CD4-positive, alpha-beta T cell treated with Interferon gamma for 1 hour (primary cell): ENCODE results near the gene PKN3.
"Not testable (repeated sequence)": the region's sequence is repeated elsewhere in the genome, so short reads cannot be mapped to it uniquely, and the experiment has no call there.

ENCODE experiments used
- DNase-seq: peaks from one replicate; pipeline ENCODE4 v3.0.0-alpha.2; 2020

The PKN3 gene

DNA sequence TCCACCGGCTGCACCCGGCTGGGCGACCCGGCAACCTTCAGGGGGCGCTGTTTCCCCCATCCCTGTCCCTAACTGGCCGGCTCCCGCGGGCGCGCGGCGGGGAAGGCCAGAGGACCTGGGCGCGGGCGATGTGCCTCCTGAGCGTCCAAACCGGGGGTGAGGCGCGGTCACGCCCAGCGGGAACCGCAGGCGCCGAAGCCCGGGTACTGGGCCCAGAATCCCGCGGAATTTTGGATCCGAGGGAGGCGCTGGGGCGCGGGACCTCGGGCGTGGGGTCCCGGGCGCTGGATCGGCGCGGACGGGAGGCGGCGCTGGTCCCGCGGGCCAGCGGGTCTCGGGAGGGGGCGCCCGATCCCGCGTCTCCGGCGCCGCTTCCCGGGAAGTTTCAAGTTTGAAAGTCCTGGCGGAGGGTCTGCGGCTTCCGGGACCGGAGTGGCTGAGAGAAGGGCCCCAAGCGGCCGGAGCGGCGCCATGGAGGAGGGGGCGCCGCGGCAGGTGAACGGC lies at the start of gene PKN3:
PKN3 (plus strand) TSS at position 59 of the 504 bp plus-strand sequence; CDS start at position 472, 413 bp downstream.
- DNase-seq, result peak; percentile 78

DNA sequence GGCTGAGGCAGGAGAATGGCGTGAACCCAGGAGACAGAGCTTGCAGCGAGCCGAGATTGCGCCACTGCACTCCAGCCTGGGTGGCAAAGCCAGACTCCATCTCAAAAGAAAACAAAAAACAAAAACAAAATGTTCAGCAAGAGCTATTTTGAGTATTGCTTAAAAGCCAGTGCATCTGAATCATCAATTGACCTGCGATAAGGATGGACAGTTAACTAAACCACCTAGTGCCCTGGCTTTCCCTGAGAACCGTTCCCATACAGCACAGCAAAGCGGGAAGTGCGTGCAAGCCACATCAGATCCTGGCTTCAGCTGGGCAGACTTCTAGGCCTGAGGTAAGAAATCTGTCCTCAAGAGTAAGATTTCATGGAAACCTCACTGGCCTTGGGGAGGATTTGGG lies 48.4 kb upstream of the PKN3 start:
- no peak for DNase-seq

DNA sequence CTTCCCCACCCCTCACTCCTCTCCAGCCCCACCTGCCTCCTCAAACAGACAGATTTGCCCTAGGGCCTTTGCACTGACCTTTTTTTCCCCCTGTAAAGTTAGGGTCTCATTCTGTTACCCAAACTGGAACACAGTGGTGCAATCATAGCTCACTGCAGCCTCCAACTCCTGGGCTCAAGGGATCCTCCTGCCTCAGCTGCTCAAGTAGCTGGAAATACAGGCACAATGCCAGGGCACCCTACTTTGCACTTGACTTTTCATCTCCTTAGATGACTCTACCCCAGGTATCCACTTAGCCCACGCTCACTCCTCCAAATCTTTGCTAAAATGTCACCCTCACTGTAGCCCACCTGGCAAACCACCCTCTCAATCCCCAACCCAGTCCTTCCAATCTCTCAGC lies 47.8 kb upstream of the PKN3 start:
- DNase-seq, result no peak

DNA sequence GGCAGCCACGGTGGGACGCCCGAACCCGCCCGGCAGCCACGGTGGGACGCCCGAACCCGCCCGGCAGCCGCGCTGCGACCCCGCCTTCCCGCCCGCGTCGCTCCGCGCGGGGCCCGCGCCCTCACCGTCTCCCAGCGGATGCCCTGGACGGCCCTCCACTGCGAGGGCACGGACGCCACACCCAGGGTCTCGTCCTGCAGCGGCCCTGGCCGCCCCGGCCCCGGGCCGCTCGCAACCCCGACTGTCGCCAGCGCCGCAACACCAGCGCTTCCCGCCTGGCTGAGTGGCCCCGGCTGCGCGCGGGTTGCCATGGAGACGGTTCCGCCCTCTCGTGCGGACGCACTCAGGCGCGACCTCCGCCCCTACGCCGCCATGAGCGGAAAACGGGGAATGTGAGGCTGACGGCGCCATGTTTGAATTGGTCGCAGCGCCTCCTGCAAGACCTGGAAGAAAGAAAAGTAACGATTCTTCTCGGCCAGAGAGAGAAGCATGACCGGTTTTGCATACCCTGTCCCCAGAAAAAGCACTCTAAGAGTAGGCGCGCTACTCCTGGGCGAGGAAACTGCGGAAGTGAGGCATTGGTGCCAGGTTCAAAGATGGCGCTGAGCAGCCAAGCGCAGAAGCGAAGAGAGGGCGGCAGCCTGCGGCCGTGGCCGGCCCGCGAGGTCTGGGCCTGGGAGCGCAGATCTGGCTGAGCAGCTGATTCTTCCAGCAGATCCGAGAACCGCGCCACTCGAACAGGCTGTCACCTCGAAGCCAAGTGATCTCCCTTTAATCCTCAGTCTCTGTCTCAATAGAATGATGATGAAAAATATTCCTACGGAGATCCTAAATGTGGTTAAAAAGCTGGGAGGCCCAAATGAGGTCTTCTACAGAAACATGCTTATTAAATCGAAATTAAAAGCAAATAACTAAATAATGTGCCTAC lies 45.6 kb upstream of the PKN3 start, which contains the start of gene DYNC2I2:
DYNC2I2 (minus strand) TSS at position 432 of the 928 bp plus-strand sequence; CDS start at position 311, 121 bp downstream.
- DNase-seq, result peak; percentile 93

DNA sequence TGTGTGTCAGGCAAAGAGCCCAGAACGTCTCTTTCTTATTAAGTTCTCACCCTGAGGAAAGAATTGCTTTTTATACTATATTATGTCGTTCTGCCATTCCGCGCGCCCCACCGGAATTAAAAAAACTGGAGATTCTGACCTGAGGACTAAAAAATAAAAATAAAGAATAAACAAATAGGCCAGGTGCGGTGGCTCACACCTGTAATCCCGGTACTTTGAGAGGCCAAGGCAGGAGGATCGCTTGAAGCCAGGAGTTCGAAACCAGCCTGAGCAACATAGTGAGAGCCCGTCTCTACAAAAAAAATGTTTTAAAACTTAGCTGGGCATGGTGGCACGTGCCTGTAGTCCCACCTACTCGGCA lies 45.0 kb upstream of the PKN3 start:
- DNase-seq, result no peak

DNA sequence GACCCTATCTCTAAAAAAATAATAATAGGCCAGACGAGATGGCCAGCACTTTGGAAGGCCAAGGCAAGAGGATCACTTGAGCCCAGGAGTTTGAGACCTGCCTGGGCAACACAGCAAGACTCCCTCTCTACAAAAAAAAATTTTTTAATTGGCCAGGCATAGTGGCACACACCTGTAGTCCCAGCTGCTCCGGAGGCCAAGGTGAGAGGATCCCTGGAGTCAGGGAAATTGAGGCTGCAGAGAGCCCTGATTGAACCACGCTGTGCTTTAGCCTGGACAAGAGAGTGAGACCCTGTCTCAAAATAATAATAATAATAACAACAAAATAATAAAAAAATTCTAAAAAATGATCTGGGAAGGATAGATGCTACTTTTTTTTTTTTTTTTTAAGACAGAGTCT lies 44.5 kb upstream of the PKN3 start:
- no peak for DNase-seq

DNA sequence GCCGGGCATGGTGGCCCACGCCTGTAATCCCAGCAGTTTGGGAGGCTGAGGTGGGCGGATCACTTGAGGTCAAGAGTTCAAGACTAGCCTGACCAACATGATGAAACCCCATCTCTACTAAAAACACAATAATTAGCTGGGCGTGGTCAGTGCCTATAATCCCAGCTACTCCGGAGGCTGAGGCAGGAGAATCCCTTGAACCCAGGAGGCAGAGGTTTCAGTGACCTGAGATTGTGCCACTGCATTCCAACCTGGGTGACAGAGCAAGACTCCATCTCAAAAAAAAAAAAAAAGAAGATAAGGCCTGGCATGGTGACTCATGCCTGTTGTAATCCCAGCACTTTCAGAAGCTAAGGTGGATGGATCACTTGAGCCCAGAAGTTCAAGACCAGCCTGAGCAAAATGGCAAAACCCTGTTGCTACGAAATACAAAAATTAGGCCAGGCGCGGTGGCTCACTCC lies 35.8 kb upstream of the PKN3 start:
- DNase-seq, result not testable (repeated sequence)

DNA sequence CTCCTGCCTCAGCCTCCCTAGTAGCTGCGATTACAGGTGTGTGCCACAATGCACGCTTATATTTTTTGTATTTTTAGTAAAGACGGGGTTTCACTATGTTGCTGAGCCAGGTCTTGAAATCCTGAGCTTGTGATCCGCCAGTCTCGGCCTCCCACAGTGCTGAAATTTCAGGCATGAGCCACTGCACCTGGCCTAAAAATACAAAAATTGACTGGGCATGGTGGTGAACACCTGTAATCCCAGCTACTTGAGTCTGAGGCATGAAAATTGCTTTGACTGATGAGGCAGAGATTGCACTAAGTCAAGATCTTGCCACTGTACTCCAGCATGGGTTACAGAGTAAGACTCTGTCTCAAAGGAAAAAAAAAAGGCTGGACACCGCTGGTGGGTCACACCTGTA lies 32.5 kb upstream of the PKN3 start:
- no peak for DNase-seq

DNA sequence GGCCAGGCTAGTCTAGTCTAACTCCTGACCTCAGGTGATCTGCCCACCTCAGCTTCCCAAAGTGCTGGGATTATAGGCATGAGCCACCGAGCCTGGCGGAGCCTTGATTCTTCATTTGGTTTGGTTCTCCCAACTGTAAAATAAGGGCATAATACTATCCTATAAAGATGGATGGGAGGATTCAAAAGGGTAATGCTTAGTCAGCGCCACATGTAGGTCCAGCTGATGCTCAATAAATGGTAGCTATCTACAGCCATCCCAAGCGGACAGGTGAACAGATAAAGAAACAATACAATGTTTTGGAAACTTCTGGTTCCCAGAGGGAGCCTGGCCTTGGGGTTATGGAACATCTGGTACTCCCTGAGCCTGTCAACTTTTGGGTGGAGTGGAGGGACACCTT lies 26.9 kb upstream of the PKN3 start:
- no peak for DNase-seq

DNA sequence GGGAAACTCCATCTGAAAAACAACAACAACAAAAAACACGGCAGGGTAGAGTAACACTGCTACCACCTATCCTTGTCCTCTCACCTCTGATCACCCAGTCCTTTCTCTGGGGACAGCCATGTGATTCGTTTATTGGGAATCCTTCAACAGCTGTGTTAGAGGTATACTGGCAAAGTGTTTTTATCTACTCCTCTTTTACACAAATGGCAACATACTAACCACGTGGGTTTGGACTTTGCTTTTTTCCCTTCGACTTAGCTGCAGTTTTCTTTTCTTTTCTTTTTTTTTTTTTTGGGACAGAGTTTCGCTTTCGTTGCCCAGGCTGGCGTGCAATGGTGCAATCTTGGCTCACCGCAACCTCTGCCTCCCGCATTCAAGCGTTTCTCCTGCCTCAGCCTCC lies 24.5 kb upstream of the PKN3 start:
- DNase-seq, result no peak

DNA sequence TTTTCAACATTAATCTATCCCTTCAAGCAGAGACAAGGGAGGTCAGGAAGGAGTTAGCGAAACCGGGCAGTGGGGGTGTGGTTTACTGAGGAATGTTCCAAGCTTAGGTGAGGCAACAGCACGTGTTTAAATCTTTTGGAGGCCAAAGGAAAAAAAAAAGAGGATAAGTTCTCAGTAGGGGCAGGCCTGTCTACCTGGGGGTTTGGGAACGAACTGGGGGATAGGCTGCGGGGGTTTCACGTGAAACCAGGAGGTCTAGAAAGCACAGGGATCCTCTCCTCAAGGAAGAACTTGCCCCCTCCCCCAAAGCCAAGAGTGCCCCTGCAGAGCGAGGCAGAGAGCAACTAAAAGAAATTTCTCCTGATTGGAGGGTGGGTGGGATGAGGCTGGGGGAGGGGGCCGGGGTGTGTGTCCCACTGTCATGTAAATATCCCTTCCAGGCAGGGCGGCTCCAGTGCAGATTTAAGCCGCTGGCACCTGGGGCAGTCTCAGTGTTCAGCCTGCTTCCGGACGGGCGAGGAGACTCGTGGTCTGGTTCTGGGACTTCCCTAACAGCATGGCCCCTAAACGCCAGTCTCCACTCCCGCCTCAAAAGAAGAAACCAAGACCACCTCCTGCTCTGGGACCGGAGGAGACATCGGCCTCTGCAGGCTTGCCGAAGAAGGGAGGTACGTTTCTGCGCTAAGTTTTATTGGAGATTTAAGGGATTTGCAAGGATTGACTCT lies 18.8 kb upstream of the PKN3 start:
- peak; percentile 51 for DNase-seq

DNA sequence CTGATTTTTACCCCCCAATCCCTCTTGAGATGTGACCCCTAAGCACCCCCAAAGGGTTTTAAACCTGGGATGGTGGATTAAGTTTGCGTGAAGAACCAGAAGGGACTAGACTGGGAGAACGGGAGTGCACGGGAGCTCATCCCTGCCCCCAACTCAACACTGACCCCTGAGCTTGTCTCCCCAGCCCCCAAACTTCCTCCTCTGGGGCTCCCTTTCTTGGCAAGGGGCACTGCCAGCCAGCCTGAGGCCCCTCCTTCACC lies 18.3 kb upstream of the PKN3 start:
- DNase-seq, result no peak

DNA sequence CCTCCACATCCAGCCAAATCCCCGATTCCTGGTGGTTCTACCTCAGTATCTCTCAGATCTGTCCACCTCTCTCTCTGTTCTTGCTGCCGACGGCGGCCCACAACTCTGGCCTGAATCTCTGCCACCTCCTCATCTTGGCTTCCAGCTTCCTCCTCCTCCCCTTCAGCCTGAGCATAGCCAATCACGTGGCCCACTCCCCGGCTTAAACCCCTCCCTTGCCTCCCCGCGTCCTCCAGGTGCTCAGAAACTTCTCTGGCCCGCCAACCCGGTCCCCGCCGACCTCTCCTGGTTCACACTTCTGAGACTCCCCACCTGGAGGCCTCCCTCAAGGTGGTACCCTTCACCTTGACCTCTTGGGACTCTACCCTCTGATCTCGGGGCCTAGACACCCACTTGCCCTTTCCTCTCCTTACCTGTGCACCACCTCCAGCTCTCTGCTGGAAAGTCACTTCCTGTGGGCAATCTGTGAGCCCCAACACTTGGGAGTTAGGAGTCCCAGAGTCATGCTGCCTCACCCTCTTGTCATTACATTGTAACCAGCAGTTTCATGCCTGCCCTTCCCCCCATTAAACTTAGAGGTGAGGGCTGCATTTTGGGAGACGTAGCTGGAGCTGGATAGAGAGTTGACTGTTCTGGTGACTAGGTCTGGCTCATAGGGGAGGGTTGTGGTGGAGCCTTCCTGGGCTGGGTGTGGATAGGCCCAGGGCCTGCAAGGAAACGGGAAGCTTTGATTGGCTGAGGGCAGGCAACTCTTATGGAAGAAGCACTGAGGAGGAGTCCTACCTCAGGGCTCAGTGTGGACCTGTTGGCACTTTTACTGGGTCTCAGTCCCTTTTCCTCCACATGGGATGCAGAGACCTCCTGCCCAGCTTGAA lies 17.7 kb upstream of the PKN3 start:
- DNase-seq, result peak; percentile 77

DNA sequence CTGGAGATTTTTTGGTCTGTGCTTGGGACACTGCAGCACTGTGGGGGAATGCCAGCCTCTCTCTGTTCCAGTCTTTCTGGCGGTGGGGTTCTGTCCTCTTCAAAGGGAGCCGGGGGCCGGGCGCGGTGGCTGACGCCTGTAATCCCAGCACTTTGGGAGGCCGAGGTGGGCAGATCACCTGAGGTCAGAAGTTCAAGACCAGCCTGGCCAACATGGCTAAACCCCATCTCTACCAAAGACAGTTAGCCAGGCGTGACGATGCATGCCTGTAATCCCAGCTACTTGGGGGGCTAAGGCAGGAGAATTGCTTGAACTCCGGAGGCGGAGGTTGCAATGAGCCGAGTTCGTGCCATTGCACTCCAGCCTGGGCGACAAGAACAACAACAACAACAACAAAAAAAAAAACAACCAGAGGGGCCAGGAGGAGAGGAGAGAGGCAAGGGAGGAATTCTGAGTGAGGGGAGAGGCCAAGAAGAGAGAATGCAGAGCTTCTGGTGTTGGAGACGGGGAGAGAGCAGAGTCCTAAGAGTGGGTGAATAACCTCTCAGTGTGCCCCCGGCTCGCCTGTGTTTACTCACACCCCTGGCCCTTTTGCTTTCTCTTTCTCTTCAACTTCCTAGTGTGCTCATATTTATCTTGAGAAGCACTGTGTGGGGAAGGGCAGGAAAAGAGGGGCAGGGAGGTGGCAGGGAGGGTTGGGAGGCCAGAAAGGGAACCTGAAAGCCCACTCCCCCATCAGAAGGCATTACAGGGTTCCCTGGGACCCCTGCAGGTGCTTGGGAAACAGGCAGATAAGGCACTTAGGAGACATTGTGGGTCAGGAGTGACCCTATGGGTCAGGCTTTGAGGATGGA lies 16.4 kb upstream of the PKN3 start:
- peak; percentile 38 for DNase-seq

DNA sequence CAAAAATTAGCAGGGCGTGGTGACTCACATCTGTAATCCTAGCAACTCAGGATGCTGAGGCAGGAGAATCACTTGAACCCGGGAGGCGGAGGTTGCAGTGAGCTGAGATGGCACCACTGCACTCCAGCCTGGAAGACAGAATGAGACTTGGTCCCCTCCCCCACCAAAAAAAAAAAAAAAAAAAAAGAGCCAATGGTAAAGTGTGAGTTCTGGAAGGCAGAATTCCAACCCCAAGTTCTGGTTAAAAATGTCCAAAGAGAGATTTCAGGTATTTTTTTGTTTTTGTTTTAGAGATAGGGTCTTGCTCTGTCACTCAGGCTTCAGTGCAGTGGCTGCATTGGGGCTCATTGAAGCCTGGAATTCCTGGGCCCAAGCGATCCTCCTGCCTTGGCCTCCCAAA lies 14.8 kb upstream of the PKN3 start:
- no peak for DNase-seq

DNA sequence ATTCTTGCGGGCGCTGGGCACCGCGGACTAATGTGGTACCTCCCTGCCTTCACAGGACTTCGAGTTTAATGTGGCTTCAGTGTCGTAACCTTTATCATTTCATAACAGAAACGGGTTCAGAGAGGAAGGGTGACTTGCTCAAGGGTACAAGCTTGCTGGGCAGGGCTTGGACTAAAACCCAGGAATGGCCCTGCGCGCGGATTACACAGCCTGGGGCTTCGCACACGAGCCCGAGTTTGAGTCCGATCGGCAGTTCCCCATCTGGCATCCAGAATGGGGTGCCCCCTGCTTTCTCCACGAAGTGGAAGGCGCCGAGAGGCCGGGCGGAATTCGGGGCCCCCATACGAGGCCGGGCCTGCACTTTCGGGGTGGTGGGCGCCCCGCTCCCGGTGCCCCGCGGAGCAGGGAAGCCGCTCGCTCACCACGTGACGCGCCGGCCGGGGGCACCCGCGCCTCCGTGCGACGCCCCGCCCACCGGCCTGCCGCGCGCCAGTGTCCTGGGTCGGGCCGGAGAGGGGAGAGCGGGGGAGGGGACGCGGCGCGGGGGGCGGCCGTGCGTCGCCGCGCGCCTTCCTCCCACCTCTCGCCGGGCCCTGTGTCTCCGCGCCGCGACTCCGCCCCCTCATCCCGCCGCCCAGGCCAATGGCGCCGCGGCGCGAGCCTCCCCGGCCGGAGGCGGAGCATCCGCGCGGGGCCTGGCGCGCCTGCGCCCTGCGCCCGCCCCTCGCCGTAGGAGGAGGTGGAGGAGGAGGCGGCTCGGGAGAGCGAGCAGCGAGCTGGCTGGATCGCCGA lies 13.6 kb upstream of the PKN3 start, which contains the start of gene SET:
SET (plus strand) TSS at position 722 of the 792 bp plus-strand sequence. CDS start 361 bp downstream, outside the sequence.
- peak; percentile 94 for DNase-seq

DNA sequence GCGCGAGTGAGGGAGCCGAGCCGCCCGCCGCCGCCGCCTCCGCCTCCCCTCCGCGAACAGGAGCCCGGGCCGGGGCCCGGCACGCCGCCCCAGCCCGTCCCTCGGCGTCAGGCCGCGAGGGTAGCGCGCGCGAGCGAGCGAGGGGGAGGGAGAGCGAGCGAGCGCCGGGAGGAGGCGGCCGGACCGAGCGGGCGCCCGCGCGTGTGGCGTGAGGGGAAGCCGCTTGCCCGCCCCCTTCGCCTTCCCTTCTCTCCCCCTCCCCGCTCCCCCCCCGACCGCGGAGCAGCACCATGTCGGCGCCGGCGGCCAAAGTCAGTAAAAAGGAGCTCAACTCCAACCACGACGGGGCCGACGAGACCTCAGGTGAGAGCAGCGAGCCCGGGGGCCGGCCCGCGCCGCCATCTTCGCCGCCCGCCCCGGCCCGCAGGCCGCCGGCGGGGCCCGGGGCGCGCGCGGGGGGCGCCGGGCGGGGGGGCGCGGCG lies 13.0 kb upstream of the PKN3 start:
- DNase-seq, result no peak

DNA sequence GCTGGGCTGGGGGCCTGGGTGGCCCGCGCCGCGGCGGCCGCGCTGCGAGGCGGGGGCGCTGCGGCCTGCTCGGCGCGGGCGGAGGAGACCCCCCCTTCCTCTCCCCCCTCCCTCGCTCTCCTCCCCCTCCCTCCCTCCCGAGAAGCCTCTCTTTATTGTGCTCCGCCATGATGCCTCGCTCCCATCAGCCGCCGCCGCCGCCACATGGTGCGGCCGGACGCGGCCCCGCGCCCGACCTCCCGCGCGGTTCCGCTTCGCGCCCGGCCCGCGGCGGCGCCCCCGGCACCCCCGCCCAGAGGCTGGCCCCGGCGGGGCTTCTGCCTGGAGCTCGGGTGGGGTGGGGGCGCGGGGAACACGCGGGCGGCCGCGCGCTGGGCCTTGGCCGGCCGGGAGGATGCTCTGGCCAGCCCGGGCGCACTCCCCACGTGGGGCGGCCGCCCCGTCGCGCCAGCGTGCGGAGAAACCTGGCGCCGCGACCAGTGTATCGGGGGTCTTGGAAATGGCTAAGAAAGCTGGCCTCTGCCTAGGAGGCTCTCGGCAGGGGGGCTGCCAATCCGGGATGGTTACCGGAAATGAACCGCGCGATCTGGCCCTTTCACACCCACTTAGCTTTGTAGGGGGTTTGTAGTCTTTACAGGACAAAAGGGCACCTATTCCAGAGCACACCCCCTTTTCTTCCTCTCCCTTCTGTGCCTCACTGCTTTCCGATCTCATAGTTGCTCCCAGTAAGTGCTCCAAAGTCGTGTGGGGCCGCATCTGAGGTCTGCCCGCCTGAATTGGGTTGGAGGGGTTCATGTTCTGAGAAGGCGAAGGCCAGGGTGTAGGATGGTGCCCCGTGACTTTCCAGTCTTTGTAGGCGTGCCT lies 12.3 kb upstream of the PKN3 start:
- DNase-seq, result peak; percentile 58

DNA sequence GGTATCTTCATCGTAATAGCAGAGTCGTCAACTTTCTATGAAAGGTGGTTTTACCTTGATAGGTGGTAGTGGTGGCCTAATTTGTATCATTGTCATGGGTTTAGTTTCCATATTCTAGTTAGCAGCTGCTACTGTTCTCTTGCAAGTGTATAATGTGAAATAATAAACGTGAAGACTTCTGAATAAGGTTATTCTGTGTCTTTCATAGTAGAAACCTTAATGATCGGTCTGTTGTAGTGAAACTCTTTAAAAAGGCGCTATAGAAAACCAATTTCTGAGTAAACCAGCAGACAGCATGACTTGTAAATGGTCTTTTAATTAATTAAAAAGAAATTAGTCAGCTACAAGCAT lies 11.6 kb upstream of the PKN3 start:
- no peak for DNase-seq

DNA sequence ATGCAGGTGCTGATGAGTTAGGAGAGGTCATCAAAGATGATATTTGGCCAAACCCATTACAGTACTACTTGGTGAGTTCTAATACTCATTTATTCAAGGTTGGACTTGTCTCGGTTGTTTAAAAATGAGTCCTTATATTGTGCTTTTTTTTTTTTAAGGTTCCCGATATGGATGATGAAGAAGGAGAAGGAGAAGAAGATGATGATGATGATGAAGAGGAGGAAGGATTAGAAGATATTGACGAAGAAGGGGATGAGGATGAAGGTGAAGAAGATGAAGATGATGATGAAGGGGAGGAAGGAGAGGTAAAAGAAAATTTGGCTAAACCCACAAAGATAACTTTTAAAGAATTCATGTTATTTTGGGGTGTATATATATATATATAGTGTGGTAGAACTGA lies 8.6 kb upstream of the PKN3 start:
- not testable (repeated sequence) for DNase-seq
